HG03520 (cell line): ENCODE data around the gene RNASE7.

Experiments used
- ATAC-seq: cut with Tn5 transposase; IDR thresholded peaks from one replicate; pipeline ENCODE4 v1.9.1; 2021; ENCODE audit warnings: mild to moderate bottlenecking, moderate library complexity; ENCODE audit not compliant: unreplicated experiment

Gene RNASE7

GRCh38 chr14:21084998-21085853, 43.1 kb downstream of the RNASE7 start:
- no peak for ATAC-seq

DNA sequence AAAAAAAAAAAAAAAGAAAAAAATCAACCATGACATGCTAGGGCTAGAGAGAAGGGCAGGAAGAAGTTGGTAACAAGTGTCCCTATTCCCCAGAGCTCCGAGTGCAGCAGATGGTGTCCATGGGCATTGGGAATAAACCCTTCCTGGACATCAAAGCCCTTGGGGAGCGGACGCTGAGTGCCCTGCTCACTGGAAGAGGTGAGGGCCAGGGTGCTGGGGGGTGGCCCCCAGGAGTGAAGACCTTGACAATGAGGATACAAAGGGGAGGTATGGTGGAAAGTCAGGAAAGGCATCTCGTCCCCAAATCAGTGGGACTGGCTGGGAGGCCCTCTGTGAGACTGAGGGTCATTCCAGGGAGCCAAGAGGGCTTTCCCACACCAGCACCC, 44.7 kb downstream of the RNASE7 start:
- ATAC-seq, result no peak

DNA sequence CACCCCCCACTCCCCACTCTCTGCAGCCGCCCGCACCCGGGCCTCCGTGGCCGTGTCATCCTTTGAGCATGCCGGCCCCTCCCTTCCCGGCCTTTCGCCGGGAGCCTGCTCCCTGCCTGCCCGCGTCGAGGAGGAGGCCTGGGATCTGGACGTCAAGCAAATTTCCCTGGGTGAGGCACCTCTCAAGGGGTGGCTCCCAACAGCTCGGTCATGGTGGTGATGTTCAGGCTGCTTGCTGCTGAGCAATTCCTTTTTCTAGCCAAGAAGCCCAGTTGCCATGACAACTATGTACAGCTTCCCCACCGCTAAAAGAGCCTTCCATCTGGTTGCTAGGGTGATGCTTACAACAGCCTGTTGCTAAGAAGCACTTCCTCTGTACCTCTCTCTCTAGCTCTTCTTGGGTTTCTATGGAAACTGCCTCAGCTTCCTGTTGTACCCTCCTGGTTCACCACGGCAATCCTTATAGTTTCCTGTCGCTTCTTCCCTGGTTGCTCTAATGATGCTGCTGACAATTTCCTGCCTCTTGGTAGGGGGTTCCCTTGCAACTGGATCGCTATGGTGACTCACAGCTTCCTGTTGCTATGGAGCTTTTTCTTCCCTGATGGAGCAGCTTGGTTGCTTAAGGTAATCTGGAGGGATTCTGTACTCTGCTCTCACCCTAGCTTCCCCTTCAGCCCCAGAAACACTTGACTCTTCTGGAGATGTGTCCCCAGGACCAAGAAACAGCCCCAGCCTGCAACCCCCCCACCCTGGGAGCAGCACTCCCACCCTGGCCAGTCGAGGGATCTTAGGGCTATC, 45.3 kb downstream of the RNASE7 start:
- peak; percentile 67 for ATAC-seq

DNA sequence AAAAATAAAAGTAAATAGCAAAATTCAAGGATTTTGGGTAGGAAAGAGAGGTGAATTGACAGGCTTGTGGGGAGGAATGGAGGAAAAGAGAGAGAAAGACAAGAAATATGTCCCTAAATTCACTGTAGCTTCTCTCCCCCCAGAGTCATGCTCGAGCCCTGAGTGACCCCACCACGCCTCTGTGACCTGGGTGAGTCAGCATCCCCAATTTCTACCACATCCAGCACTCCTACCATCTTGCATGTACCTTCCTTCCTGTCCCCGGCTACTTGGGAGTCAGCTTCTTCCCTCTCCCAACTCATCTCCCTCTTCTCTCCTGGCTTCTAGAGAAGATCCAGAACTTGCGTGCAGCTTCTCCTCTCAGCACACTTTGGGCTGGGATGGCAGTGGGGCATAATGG, 46.5 kb downstream of the RNASE7 start:
- ATAC-seq, result no peak

DNA sequence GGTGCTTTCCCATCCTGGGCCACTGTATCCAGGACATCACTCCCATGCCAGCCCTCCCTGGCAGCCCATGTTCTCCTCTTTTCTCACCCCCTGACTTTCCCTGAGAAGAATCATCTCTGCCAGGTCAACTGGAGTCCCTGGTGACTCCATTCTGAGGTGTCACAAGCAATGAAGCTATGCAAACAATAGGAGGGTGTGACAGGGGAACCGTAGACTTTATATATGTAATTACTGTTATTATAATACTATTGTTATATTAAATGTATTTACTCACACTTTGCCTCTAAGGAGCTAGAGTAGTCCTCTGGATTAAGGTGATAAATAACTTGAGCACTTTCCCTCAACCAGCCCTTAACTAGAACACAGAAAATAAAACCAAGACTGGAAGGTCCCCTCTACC, 47.1 kb downstream of the RNASE7 start:
- ATAC-seq, result no peak

DNA sequence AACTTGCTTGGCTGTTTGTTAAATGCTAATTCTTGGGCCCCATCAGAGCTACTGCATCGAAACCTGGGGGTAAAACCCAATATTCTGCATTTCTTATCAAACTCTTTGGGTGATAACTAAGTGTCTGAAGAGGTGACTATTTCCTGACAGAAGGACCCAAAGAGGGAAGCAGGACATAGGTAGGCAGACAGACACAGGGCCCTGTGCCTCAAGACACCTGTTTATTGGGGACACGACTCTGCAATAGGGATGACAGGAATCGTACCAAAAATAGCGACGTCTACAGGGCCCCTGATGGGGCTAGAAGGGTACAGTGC, 47.7 kb downstream of the RNASE7 start:
- no peak for ATAC-seq

- ATAC-seq, result no peak
Measured at GRCh38 chr14:21090194-21090939, 48.2 kb downstream of the RNASE7 start.

- ATAC-seq, result no peak
Measured at GRCh38 chr14:21090940-21091663, 48.9 kb downstream of the RNASE7 start.

GRCh38 chr14:21091821-21092272, 49.7 kb downstream of the RNASE7 start:
- no peak for ATAC-seq

DNA sequence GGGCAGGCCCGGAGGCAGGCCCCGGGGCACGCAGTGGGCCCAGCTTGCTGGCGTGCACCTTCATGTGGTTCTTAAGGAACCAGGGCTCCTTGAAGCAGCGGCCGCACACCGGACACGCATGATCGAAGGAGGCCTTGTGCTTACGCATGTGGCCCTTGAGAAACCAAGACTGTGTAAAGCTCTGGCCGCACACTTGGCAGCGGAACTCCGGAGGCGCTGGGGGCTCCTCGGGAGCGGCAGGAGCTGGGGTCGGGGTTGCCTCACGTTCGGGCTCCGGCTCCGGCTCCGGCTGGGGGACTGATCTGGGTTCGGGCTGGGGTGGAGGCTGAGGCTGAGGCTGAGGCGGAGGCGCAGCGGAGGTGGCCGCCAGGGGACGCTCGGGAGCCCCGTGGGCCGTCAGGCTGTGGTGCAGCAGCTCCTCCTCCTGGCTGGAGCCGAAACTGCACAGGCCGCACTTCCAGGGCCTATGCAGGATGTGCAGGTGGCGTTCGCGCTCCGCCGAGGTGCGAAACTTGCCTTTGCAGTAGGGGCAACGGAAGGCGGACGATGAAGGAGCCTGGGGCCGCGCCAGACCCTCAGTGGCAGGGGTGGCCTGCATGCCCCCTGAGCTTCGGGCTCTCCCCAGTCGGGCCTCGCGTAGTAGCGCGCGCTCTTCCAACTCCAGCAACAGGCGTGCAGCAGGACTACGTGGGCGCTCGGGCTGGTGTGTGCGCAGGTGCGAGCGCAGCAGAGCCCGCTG, 50.3 kb downstream of the RNASE7 start:
- peak; percentile 64 for ATAC-seq

DNA sequence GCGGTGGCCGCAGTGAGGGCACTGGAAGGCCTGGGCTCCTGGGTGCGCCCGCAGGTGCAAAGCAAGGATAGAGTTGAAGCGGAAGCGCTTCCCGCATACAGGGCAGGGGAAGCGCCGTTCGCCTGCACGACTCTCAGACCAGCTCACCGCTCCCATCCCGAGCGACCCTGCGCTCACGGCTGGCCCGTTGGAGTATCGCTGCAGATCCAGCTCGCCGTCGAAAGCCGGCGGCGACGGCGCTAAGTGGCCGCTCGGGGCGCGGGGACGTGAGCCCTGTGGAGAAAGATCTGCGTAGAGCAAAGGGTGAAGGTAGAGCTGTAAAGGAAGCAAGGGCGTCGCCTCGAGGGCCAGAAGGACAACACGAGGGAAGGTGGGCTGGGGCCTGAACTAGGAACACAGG, 50.9 kb downstream of the RNASE7 start:
- no peak for ATAC-seq
